Astrocyte (in vitro differentiated cells and primary cell): Measurements from ENCODE around the gene CIAO3.
"Not testable (repeated sequence)": the region's sequence is repeated elsewhere in the genome, so short reads cannot be mapped to it uniquely, and the experiment has no call there.

Experiments used
- EZH2 ChIP-seq: IDR thresholded peaks from 2 replicates; pipeline ENCODE4 v1.6.1; 2012; ENCODE audit warnings: mild to moderate bottlenecking, low read length, inconsistent platforms; ENCODE audit not compliant: insufficient read depth
- TF ChIP-seq, protein P1 (sequence below): IDR thresholded peaks from 2 replicates; pipeline ENCODE4 v1.5.1; 2011; ENCODE audit warnings: low read depth, mild to moderate bottlenecking, inconsistent platforms, low read length, moderate library complexity; ENCODE audit not compliant: insufficient read depth

- TF ChIP-seq, protein P1, sequence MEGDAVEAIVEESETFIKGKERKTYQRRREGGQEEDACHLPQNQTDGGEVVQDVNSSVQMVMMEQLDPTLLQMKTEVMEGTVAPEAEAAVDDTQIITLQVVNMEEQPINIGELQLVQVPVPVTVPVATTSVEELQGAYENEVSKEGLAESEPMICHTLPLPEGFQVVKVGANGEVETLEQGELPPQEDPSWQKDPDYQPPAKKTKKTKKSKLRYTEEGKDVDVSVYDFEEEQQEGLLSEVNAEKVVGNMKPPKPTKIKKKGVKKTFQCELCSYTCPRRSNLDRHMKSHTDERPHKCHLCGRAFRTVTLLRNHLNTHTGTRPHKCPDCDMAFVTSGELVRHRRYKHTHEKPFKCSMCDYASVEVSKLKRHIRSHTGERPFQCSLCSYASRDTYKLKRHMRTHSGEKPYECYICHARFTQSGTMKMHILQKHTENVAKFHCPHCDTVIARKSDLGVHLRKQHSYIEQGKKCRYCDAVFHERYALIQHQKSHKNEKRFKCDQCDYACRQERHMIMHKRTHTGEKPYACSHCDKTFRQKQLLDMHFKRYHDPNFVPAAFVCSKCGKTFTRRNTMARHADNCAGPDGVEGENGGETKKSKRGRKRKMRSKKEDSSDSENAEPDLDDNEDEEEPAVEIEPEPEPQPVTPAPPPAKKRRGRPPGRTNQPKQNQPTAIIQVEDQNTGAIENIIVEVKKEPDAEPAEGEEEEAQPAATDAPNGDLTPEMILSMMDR = not testable (repeated sequence)
- not testable (repeated sequence) for TF ChIP-seq EZH2
Observed at GRCh38 chr16:754121-754607, 13.4 kb upstream of the CIAO3 start.
